NCI-H69 (cell line): ENCODE results near the gene AGFG1.
"Not testable (repeated sequence)": the region's sequence is repeated elsewhere in the genome, so short reads cannot be mapped to it uniquely, and the experiment has no call there.

ENCODE experiments used
- DNase-seq: peaks from one replicate; lab custom pipeline; 2025; lab: John Stamatoyannopoulos, UW

The AGFG1 gene

DNA sequence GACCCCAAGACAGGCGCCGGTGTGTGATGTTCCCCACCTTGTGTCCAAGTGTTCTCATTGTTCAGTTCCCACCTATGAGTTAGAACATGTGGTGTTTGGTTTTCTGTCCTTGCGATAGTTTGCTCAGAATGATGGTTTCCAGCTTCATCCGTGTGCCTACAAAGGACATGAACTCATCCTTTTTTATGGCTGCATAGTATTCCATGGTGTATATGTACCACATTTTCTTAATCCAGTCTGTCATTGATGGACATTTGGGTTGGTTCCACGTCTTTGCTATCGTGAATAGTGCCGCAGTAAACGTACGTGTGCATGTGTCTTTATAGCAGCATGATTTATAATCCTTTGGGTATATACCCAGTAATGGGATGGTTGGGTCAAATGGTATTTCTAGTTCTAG lies 68.4 kb downstream of the AGFG1 start:
- not testable (repeated sequence) for DNase-seq

DNA sequence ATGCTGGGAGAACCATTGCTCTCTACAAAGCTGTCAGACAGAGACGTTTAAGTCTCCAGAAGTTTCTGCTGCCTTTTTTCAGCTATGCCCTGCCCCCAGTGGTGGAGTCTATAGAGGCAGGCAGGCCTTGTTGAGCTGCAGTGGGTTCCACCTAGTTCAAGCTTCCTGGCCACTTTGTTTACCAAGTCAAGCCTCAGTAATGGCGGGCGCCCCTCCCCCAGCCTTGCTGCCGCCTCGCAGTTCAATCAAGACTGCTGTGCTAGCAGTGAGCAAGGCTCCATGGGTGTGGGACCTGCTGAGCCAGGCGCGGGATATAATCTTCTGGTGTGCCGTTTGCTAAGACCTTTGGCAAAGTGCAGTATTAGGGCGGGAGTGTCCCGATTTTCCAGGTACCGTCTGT lies 74.0 kb downstream of the AGFG1 start:
- peak; percentile 5 for DNase-seq

DNA sequence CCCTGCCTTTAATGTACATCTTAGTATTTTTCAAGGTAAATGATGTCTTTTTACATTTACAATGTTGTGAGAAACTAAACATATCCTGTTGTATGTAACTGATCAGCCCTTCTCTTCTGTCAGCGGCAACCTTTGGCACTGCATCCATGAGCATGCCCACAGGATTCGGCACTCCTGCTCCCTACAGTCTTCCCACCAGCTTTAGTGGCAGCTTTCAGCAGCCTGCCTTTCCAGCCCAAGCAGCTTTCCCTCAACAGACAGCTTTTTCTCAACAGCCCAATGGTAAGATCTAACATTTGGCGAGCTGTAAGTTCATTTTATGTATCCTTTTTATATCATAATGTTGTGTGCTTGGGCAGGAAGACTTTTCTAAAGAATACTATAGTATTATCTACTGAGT lies 79.9 kb downstream of the AGFG1 start:
- no peak for DNase-seq

DNA sequence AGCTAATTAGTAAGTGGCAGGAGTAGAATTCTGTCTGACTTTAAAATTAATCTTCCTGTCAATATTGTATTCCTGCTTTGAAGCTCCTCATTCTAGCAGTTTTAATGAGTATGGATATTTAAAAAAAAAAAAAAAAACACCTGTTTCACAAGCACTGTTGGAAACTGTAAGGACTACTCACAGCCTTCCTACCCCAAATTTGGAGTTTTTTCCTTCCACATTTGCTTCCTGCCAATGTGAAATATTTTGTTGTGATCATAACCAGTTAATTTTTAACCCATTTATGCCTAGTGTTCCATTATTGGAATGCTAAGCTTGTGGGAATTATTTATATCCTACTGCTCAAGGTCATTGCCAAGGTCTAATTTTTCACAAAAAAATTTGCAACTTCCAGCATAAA lies 90.6 kb downstream of the AGFG1 start:
- DNase-seq = no peak

DNA sequence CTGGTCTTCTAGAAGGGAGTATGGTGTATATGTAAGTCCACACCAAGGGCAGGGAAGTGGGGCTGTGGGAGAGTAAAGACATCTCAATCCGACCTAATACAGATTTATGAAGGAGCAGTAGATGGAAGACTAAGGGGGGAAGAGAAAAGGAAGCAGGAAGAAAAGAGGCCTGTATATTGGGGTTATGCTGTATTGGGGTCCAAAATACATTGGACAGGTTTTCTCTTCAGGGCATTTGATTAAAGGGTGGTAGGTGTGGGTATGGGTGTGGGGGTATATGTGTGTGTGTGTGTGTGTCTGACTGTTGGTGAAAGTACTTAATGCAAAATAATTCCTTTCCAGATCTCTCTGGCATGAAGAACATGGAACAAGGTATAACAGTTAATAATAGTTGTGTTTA lies 93.1 kb downstream of the AGFG1 start:
- no peak for DNase-seq

DNA sequence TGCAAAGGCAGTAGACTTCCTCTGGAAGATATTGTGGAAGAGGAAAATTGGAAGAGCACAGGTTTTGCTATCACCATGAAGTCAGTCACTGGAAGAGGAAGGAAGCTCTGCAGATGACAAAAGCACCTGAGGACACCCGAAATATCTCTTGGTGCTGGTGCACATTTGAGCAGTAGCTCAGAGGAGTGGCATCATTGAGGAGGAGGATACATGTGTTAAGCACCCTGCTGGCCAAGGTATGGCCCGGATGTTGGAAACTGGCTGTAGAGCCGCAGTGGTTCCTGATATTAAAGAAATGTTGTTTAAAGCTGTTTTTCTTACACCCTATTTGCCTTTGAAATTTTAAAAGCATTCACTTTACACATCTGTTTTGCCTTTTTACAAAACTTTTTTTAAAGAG lies 94.1 kb downstream of the AGFG1 start:
- no peak for DNase-seq

DNA sequence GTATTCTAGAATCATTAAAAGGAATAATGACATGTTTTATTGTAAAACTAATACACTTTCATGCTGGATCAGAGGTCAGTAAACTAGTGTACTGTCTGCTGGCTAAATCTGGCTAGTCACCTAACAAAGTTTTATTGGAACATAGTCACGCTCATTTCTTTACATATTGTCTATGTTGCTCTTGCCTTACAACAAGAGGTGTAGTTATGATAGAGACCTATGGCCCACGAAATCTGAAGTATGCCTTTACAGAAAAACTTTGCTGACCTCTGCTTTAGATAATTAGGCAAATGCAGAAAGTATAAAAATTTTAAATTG lies 96.9 kb downstream of the AGFG1 start:
- no peak for DNase-seq

DNA sequence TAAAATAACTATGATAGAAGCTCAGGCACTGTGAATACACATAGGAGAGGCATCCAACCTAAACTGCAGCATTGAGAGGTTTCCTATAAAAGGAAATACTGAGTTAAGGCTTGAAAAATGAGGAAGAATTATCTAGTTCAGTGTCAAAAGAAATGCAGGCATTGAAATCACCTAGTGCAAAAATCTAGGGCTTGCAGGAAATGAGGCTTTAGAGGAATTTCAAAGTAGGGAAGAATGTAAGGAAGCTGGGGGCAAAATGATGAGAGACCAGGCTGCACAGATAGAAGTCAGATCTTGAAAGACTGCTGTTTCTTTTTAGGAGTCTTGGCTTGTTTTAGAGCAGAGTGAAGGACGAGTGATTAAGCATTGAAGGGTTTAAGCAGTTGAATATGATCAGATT lies 98.7 kb downstream of the AGFG1 start:
- no peak for DNase-seq

DNA sequence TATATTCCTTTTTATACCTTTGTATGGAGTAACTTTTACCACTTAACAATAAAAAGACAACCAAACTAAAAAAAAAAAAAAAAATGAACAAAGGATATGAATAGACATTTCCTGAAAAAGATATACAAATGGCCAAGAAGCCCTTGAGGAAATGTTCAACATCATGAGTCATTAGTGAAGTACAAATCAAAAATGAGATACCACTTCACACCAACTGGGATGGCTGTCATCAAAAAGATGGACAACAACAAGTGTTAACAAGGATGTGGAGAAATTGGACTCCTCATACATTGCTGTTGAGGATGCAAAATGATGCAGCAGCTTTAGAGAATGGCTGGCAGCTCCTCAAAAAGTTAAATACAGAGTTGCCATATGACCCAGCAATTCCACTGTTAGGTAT lies 104.2 kb downstream of the AGFG1 start:
- no peak for DNase-seq

DNA sequence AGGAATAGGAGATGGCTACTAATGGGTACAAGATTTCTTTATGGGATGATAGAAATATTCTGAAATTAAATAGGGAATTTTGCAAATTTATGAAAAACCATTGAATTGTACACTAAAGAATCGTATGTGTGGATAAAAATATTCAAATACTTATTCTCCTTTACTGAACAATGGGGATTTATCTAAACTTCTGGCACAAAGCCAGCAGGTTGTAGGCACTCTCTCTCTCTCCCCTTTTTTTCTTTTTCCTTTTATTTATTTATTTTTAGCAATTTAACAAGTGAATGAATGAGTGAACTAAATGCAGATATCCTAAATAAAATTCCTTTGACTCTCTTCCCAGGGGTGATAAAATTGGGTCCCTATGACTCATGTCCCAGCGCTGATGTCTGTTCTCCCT lies 104.9 kb downstream of the AGFG1 start:
- DNase-seq = no peak

DNA sequence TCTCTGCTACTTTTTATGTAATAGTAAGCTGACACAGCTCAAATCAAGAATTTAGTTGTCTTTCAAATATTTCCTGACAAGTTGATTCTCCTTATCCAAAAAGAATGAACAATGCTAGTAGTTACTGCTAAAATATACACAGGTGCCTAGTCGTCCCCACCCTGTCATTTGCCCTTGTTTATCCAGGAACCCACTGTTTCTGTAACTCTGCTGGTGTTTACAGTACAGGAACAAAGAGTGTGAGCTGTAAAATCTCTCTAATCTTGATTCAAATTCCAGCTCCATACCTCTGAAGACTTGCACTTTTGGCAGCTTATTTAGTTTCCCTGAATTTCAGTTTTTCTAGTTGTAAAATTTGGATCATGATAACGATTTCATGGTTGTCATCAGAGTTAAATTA lies 105.6 kb downstream of the AGFG1 start:
- DNase-seq = peak; percentile 8

DNA sequence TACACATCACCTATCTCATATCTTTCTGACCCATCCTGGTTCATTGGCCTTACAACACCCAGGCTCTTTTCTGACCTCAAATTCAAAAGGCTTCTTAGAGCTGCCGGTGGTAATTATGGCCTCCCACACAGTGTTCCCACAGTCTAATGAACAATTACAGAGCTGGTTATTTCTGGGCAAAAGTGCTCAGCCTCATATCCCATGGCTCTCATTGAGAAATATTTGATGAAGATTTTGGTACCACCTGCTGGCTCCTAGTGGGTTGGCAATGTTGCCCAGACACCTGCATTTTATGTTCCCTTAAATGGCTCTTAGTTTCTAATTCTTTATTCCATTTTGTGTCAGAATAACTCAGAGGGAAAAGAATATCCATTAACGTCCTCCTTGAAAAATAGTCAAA lies 106.7 kb downstream of the AGFG1 start:
- peak; percentile 14 for DNase-seq

DNA sequence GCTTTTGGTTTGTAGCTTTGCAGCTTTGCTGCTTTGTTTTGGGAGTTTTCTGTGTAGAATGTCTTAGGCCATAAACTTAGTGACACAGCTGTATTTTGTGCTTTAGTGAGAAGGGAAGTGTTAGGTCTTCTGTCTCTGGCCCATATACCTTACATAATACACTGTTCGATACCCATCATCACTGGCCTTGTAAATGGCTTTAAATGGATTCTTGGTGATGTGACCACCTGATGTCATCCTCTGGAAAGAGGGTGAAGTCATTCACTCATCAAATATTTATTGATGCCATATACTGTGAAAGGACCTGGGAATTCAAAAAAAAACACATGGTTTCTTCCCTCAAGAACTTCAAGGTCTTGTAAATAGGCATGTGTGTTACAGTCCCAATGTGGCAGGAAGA lies 107.8 kb downstream of the AGFG1 start:
- DNase-seq = no peak

DNA sequence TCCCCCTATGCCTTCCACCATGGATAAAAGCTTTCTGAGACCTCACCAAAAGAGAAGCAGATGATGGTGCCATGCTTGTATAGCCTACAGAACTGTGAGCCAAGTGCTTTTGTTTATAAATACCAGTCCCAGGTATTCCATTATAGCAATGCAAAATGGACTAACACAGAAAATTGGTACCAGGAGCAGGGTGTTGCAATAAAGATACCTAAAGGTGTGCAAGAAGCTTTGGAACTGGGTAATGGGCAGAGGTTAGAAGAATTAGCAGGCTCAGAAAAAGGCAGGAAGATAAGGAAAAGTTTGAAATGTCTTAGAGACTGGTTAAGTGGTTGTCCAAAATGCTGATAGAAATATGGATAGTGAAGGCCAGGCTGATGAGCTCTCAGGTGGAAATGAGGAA lies 110.4 kb downstream of the AGFG1 start:
- DNase-seq = no peak

DNA sequence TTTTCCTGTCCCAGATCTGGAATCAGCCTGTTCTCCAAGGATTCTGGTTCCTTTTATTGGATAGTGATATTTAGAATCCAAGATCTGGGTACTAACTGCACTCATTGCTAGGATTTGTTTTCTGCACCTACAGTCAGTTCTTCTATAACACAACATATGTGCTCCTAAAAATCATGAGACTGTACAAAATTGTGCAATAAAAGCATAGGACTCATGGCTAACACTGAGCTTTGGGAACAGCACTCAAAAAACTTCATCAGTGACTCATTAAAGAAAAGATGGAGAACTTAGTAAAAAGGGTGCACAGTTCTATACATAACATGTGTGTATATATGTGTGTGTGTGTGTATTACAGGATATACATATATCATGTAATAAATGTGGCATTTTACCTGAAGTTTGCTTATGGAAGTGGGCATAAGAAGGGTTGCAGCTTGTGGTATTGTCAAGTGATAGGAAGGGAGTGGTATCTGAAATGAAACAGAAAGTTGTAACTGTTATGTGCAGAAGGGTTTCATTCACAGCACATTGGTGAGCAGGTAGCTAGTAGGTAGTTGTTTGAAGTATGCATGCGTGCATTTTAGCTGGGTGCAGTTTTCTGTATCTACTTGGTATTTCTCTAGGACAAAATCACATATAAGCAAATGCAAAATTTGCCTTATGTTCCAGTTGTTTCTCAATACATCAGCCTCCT lies 120.9 kb downstream of the AGFG1 start:
- no peak for DNase-seq

DNA sequence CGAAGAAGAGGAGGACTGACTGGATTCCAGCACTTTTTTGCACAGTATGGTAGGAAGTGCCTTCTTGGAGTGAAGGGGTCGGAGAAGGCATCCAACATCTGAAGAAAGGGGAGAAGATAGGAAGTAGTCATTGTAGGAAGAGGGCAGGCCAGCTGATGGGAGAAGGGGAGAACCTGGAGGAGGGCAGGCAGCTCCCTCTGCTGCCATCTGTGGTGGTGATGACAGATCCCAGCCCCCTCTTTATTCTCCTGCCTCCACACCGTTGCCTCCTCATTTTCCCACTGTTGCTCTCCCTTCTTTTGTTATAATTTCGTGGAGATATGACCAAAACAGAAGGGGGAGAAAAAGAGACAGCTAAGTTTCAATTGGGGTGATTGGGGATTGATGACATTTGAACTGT lies 123.8 kb downstream of the AGFG1 start:
- DNase-seq = no peak

DNA sequence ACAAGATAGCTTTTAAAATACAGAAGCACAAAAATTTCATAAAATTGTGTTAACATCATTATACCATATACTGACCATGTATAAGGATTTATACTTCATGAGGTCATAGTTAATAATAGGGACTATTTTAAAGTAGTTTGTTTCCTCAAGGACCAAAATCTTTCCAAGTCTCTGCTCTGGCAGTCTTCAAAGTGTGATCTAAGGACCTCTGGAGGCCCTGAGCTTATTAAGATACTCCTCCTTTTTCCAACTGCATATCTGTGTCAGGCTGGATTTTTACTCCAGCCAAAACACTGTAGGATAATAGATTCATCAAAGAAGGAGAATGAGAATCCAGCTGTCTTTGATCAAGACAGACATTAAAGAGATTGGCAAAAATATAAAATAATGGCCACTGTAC lies 125.1 kb downstream of the AGFG1 start:
- DNase-seq = no peak

DNA sequence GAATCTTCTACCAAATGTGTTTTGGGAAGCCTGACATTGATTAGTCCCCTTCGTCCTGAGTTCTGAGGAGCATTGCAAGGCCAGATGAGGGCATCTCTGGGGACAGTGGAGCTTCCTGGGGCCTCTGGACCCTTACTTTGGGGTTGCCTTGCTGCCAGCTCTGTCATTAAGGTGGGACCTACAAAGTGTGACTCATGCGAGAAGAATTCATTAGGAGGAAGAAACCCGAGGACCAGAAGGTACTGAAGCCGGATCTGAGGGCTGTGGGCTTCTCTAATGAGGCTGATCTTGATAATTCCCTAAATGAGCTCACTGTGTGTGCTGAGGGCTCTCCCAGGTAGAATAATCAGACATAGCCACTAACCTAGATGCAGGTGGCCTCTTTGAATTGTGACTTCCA lies 126.0 kb downstream of the AGFG1 start:
- no peak for DNase-seq

DNA sequence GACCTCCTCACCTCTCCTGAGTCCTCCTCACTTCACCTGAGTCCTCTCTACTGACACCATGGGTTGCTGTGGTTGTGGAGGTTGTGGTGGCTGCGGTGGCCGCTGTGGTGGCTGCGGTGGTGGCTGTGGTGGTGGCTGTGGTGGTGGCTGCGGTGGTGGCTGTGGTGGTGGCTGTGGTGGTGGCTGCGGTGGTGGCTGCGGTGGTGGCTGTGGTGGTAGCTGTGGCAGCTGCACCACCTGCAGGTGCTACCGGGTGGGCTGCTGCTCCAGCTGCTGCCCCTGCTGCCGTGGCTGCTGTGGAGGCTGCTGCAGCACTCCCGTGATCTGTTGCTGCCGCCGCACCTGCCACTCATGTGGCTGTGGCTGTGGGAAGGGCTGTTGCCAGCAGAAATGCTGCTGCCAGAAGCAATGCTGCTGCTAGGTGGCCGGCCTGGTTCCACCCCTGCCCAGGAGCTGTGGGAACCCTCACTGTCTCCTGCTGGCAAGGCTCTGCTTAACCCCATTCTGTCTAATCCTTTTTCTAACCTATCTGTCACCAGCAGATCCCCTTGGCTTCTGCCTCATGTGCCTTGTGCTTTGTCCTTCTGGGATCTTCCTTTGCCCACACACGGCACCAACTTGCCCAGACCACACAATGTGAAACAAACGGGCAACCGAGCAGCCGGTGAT lies 127.0 kb downstream of the AGFG1 start, which contains the start of gene SCYGR2:
Gene SCYGR2, plus strand, starts transcription at position 59 of the 669 bp plus-strand sequence. Its CDS starts 0 bp downstream, at position 59.
- DNase-seq = not testable (repeated sequence)

DNA sequence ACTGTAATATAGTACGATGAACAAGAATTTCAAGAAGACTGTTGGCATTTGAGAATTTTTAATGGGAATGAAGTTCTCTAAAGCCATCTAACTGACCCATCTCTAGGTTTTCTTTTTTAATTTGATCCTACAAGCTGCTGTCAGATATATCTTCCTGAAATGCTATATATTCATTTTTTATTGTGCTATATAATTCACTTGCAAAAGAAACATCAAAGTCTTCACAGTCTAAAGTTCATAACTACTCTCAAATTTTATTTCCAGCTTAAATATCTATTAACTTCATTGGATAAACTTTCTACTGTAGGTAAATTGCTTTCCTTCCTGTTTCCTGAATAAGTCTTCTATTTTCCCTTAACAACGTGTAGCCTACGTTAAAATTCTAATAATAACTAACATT lies 130.4 kb downstream of the AGFG1 start:
- DNase-seq = no peak

DNA sequence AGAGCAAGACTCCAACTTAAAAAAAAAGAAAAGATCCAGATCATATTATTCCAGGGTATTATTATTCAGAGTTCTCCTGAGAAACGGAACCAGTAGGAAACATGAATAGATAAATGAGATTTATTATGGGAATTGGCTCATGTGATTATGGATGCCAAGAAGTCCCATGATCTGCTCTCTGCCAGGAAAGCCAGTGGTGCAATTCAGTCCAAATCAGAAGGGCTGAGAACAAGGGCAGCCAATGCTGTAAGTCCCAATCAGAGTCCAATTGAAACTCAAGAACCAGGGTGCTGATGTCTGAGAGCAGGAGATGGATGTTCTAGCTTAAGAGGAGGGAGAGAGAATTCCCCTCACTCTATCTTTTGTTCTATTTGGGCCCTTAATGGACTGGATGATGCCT lies 134.5 kb downstream of the AGFG1 start:
- no peak for DNase-seq

DNA sequence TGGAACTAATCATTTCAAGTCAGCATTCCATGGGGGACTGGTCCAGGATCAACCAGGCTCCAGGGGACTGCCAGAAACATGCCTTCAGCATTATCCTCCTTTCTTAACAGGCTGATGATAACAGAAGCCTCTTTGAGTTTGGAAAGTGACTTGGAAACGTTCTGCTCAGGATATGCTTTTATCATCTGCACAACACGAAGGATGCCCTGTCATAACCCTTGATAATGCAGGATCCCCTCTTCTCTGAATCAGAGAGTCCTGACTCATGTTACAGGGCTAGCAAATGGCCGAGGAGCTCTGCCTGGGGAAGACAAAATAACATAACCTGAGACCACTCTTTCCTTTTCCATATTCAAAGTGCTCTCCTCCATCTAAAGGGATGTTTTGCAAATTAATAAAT lies 136.0 kb downstream of the AGFG1 start:
- DNase-seq = no peak

DNA sequence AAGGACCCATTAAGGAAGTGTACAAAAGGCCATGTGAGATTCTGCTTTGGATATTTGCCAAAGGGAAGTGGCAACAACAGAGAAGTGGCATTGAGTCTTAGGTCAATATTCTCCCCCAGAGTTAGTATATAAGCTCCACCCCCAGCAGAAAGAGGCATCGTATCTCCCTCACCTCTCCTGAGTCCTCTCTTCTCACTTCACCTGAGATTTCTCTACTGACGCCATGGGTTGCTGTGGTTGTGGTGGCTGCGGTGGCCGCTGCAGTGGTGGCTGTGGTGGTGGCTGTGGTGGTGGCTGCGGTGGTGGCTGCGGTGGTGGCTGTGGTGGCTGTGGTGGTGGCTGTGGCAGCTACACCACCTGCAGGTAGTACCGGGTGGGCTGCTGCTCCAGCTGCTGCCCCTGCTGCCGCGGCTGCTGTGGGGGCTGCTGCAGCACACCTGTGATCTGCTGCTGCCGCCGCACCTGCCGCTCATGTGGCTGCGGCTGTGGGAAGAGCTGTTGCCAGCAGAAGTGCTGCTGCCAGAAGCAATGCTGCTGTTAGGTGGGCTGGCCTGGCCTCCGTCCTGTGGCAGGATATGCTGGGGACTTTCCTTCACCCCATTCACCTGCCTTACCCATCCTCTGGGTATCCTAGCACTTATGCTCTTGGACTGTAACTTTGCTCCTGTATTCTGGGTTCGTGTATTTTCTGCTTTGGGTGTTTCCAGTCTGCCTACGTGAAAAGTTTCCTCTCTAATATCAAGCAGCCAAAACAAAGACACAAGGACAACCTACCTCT lies 136.8 kb downstream of the AGFG1 start:
- peak; percentile 11 for DNase-seq
